HG03354 (cell line): ENCODE measurements around the gene SRPK2.
"Not testable (repeated sequence)": the region's sequence is repeated elsewhere in the genome, so short reads cannot be mapped to it uniquely, and the experiment has no call there.

Experiments used
- ATAC-seq: cut with Tn5 transposase; IDR thresholded peaks from one replicate; pipeline ENCODE4 v1.9.1; 2021; ENCODE audit warnings: mild to moderate bottlenecking; ENCODE audit not compliant: unreplicated experiment, poor library complexity, severe bottlenecking

Gene SRPK2

GRCh38 chr7:105346593-105347322 lies 42.0 kb downstream of the SRPK2 start:
- no peak for ATAC-seq

GRCh38 chr7:105346138-105346537 lies 42.6 kb downstream of the SRPK2 start:
- ATAC-seq = no peak

- ATAC-seq = no peak
These were observed 43.0 kb downstream of the SRPK2 start for GRCh38 chr7:105345725-105346124.

- no peak for ATAC-seq
These were observed 43.7 kb downstream of the SRPK2 start for GRCh38 chr7:105345003-105345402.

GRCh38 chr7:105339404-105340323 lies 49.1 kb downstream of the SRPK2 start:
- no peak for ATAC-seq

GRCh38 chr7:105337529-105337928 lies 51.2 kb downstream of the SRPK2 start:
- ATAC-seq = no peak

- ATAC-seq = no peak
These were observed 52.7 kb downstream of the SRPK2 start for GRCh38 chr7:105336009-105336408.

- not testable (repeated sequence) for ATAC-seq
These were observed 56.1 kb downstream of the SRPK2 start for GRCh38 chr7:105332661-105333060.

- ATAC-seq = no peak
These were observed 58.2 kb downstream of the SRPK2 start for GRCh38 chr7:105330526-105330925.

- ATAC-seq = no peak
These were observed 61.5 kb downstream of the SRPK2 start for GRCh38 chr7:105327201-105327600.

GRCh38 chr7:105325216-105325904 lies 63.4 kb downstream of the SRPK2 start:
- peak; percentile 75 for ATAC-seq

GRCh38 chr7:105324606-105325005 lies 64.1 kb downstream of the SRPK2 start:
- ATAC-seq = not testable (repeated sequence)

- no peak for ATAC-seq
These were observed 65.4 kb downstream of the SRPK2 start for GRCh38 chr7:105323366-105323765.

GRCh38 chr7:105322655-105323277 lies 66.0 kb downstream of the SRPK2 start:
- no peak for ATAC-seq

GRCh38 chr7:105321754-105322455 lies 66.8 kb downstream of the SRPK2 start:
- ATAC-seq = no peak

- no peak for ATAC-seq
These were observed 67.8 kb downstream of the SRPK2 start for GRCh38 chr7:105320896-105321295.

GRCh38 chr7:105319578-105319977 lies 69.1 kb downstream of the SRPK2 start:
- ATAC-seq = no peak

GRCh38 chr7:105316578-105317344 lies 72.0 kb downstream of the SRPK2 start:
- ATAC-seq = no peak

GRCh38 chr7:105315357-105315756 lies 73.4 kb downstream of the SRPK2 start:
- ATAC-seq = no peak
